NCI-H1694 (cell line): ENCODE results near the gene FBRSL1.

ENCODE experiments used
- DNase-seq: peaks from one replicate; lab custom pipeline; 2025; lab: John Stamatoyannopoulos, UW

Gene FBRSL1

DNA sequence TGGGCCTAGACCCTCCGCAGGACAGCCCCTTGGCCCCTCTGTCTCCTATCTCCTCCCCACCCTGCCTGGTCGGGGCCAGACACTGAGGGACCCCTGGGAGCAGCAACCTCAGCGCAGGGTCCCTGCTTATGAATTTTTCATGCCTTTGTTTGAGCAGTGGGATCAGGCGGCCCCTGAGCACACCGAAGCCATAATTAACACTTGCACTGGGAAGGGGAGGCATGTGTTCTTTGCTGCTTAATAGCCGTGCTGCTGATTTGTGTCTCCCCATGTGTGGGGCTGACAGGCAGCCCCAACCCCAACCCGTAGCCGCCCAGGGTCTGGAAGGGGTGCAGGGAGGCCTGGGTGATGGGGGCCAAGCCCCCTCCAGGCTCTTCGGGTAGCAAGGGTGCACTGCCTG lies 52.7 kb downstream of the FBRSL1 start:
- DNase-seq, result no peak

- DNase-seq, result no peak
Measured at GRCh38 chr12:132543298-132544079, 53.5 kb downstream of the FBRSL1 start.

DNA sequence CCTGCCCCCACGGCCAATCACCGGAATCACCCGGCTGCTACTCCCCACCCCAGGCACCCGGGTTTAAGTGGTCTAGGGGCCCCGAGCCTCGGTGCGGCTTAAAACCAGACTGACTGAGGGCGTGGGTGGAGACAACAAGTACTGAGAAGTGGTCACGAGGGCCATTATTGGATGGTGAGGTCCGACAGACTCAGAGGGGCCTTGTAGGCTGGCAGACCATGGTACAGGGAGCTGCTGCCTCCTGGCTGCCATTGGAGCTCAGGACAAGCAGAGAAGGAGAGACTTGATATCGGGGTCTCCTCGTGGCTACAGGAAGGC lies 54.1 kb downstream of the FBRSL1 start:
- no peak for DNase-seq

- DNase-seq, result no peak
Measured at GRCh38 chr12:132544498-132544897, 54.5 kb downstream of the FBRSL1 start.

GRCh38 chr12:132545164-132545953 lies 55.4 kb downstream of the FBRSL1 start:
- DNase-seq, result no peak

- no peak for DNase-seq
Measured at GRCh38 chr12:132545955-132546354, 56.0 kb downstream of the FBRSL1 start.

- DNase-seq, result no peak
Measured at GRCh38 chr12:132546647-132547046, 56.7 kb downstream of the FBRSL1 start.

DNA sequence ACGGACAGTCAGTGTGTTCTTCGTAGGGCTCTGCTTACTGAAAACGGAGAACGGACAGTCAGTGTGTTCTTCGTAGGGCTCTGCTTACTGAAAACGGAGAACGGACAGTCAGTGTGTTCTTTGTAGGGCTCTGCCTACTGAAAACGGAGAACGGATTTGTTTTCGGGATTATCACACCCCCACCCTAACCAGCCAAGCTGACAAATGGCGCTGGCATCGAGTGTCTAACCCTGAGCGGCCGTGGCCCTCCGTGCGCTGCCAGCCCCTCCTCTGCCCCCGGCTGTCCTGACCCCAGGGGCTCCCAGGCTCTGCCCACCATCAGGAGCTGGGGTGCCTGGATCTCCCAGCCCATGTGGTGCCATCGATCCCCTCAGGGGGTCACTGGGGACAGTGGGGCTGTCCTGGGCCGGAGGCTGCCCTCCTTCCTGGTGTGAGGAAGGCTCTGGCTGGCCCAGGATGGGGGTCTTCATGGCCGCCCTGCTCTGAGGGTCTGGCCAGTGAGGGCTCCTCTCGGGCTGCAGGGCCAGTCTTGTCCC lies 57.3 kb downstream of the FBRSL1 start:
- DNase-seq, result no peak

DNA sequence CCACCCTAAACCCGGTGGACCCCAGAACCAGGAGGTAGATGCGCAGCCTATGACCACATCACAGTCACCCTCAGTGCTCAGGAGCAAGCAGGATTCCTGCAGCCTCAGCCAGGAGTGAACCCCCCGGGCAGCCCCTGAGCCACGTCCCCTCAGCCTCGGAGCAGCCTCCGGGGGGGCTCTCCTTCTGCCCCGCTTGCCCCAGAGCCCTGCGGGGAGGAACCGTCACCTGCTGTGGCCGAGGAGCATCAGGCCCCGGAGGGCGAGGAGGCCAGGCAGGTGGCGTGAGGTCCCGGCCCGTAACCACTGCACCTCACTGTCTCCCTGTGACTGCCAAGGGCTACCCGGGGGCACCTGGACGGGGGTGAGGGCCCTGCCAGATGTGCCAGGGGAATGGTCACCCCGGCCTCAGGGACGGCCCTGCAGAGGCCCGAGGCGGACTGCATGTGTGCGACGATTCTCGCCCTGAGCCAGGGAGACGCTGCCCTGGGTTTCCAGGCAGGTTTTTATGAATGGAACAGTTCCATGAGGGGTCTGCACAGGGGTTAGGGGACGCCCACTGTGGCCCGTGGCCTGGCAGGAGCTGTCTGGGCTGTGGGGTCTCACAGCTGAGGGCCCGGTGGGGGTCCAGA lies 58.6 kb downstream of the FBRSL1 start:
- DNase-seq, result no peak

DNA sequence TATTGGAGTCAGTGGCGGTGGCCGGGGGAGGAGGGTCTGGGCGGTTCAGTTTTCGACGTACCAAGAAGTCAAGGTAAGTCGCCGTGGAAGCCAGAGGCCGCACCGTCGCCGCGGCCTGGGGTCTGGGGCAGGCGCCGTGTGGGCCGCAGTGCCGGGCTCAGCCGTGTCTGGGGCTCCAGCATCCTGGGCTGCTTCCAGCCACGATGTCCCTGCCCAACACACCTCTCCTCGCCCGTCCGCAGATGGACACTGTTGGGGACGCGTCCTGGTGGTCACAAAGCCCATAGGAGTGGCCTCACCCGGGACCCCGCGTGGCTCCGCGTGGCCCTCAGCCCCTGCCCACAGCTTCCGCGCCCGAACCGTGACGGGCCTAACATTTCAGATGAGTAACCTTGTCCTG lies 59.1 kb downstream of the FBRSL1 start:
- no peak for DNase-seq

DNA sequence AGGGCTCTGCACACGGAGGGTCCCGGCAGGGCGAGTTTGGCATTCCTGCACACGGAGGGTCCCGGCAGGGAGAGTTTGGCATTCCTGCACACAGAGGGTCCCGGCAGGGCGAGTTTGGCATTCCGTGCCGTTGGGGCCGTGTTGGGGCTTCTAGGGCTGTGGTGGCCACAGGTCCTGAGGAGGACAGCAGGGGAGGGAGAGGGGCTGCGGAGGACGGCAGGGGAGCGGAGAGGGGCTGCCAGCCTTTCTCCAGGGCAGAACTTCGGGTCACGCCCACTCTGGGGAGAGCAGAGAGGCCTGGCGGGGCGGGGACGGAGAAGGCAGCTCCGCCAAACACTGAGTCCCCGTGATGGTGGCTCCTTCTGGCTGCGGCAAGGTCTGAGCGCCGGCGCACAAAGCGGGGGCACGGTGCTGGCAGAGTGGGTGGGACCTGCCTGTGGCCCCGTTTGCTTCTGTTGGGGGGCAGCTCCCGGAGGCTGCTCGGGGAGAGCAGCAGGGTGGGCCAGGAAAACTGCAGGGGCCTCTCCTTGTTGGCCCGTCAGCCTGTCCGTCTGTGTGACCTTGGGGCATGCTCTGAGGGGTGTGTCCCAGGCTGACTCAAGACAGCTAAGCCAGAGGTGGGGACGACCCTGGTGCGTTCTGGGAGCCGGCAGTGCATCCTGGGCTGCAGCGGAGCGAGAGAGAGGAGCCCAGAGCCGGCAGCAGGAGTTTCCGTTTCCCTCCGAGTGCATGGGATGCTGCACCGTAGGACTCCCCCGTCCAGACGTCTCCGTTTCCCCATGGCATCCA lies 60.3 kb downstream of the FBRSL1 start:
- no peak for DNase-seq

GRCh38 chr12:132550830-132551640 lies 61.1 kb downstream of the FBRSL1 start:
- DNase-seq, result no peak

DNA sequence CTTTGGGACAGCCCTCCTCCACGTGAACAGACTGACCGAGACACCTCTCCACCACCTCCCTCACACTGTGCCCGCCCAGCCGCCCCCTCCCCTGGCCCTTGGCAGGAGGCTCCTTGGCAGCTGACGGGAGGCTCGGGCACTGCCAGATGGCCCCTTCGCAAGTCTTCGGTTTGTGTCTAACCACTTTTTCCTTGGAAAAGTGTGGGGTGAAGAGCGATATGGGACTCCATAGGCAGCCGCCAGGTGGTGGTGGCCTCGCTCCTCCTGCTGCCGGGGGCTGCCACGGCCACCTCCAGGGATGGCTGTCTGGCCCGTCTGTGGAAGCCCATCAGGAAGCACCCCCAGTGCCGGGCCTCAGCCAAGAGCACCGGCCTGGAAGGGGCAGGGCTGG lies 61.7 kb downstream of the FBRSL1 start:
- DNase-seq, result no peak

DNA sequence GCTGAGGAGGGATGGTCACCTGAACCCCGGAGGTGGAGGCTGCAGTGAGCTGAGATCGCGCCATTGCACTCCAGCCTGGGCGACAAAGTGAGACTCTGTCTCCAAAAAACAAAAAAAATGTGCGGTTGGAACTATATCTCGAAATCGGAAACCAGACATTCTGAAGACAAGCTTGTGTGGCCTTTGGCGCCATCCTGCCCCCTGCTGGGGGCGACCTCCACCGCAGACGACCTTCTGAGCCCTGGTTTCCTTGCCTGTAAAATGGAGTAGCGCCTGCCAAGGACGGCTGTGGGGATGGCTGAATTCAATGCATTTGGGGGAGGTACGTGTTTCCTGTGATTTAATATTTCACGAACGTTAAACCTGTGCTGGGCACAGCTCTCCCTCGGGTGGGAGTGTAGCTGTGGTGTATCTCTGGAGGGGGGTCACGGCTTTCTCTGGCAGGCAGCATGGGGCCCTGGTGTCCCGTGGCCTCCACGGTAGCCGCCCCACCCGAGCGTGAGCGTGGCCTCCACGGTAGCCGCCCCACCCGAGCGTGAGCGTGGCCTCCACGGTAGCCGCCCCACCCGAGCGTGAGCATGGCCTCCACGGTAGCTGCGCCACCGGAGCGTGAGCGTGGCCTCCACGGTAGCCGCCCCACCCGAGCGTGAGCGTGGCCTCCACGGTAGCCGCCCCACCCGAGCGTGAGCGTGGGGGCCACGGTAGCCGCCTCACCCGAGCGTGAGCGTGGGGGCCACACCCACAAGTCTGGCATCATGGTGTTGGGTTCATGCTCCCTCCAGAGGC lies 65.1 kb downstream of the FBRSL1 start:
- DNase-seq, result peak; percentile 26

DNA sequence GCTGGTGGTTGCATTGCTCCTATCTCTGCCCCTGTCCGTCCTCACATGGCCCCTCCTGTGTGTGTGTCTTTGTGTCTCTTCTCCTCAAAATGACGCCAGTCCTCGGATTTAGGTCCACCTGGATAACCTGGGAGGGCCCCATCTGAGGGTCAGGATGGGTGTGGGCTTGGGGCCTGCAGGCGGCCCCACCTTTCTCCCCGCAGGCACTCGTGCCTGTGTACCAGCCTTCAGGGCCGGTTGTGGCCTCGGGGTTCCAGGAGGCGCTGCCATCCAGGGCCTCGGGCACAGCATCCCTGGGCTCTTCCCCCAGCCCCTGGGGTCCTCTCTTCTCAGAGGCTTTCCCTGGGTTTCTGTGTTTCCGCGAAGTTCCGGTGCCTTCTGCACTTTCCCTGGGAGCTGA lies 65.7 kb downstream of the FBRSL1 start:
- DNase-seq, result no peak

GRCh38 chr12:132556216-132556615 lies 66.3 kb downstream of the FBRSL1 start:
- DNase-seq, result no peak

- DNase-seq, result no peak
Measured at GRCh38 chr12:132556801-132557200, 66.8 kb downstream of the FBRSL1 start.

DNA sequence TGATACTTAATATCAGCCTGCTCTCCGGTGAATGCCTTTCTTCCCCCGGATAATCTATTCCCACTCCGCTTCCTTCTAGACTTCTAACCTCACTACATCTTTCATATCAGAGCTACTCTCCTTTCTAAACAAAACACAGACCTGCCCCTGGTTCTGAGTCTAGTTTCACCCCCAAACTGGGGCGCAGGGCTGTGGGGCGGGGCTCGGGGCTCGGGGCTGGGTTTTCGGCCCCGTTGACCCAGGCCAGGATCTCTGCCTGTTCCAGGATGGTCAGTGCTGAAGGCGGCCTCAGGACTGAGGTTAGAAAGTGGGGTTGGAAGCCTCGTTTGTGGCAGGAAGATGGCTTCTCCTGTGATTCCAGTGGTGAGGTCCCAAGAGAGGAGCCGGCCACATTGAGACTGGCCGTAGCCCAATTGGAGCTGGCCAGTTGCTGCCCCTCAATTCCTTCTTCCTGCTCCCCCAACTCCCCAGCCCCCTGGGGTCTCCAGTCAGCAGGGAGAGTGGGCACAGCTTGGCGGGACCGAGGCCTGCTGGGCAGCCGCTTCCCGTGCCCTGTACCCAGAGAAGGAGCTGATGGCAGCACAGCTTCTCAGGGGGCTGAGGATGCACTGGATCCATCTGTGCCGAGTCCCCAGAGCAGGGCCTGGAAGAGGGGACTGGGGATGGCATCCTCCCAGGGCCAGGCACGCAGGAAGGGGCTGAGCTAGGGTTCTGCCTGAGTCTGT lies 67.5 kb downstream of the FBRSL1 start:
- DNase-seq, result no peak

DNA sequence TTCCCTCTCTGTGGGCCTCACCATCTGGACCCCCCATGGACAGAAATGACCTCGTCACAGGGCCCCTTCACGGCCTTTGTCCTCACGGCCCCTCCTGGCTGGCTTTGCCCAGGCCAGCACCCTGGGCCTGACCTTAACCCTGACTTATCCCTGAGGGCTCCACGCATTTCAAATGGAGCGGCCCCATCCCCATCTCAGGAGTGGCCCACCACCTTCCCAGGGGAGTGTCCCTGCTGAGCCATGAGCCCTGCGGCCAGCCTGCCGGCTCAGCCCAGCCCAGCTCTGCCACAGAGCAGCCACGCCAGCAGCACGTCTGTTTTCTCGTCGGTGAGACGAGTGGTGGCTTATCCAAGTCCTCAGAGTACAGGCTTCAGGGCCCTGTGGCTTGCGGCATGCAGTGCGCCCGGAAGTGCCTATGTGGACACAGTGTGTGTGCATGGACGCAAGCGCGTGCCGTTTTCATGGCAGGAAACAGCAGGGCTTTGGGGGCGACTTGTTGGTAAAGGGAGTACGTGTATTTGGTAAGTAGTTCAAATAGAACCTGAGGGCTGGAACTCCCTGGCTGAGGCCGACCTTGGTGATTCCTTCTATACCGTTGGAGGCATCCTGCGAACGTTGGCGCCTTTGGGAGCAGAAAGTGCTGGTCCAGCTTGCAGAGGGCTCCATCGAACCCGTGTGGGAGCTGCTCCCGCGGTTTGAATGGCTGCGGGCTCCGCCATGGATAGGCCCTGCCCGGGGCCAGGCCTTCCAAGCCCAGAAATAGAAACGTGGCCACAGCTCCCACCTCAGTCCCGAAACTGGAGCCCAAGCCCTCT lies 68.3 kb downstream of the FBRSL1 start:
- no peak for DNase-seq
